ENCODE data around the gene DNAJB5. TPM values are rescaled to one million over a fixed set of nuclear protein-coding genes. Genes with fewer than 3 reads are reported as not detected.

DNAJB5 gene
- total RNA-seq, 2 experiments from 2014 or later = 2.7 to 2.8 TPM

GRCh38 chr9:35035851-35036701 is 46.5 kb downstream of the DNAJB5 start:
- peak overlapping the region; percentile 42 for H3K4me3 ChIP-seq (ENCODE audit: low read length)
- no peaks in the 10 kb centered on the region for H3K9me3 ChIP-seq (ENCODE audit: control insufficient read depth in 1 of 2, insufficient read depth in 1 of 2, low read length in 2 of 2)
- ATAC-seq (ENCODE audit: poor library complexity) = peak; percentile 84
- no peak overlapping the region for H3K27ac ChIP-seq (ENCODE audit: low read depth in 1 of 2, low read length in 2 of 2)
- Mint-ChIP-seq H3K27me3 (no peaks in the 10 kb centered on the region), H3K4me3 (peak overlapping the region; percentile 76), H3K36me3 (ENCODE audit: low read depth) (no peaks in the 10 kb centered on the region), H3K9me3 (no peaks in the 10 kb centered on the region), H3K27ac (peak overlapping the region; percentile 76), H3K4me1 (ENCODE audit: low read depth) (peaks cover 15% of the 10 kb centered on the region)
- intact Hi-C loops (cut with DNase I, micrococcal nuclease) = no loop called here
- ChIA-PET CTCF (interaction anchor here (1.3 kb wide), 1 partner anchor 15 kb away, joined by 3 read pairs; no protein-coding TSS in a partner anchor), POLR2A (interaction anchor here (1.0 to 2.0 kb wide), 2 partner anchors 36 to 61 kb away, joined by 3 to 10 read pairs; partner anchors contain the start of genes PIGO and VCP)
- peak; percentile 11 to 65 (median 40) for DNase-seq
- H3K4me1 ChIP-seq (ENCODE audit: insufficient read depth, low read length) = peaks cover 10% of the 10 kb centered on the region
- no peak for TF ChIP-seq CTCF (IDR thresholded peaks at IDR 0.05)
- no peaks in the 10 kb centered on the region for H3K27me3 ChIP-seq (ENCODE audit: control insufficient read depth in 1 of 2, insufficient read depth in 2 of 2, low read length in 2 of 2)
- no peaks in the 10 kb centered on the region for H3K36me3 ChIP-seq (ENCODE audit: insufficient read depth, low read length)

GRCh38 chr9:35042081-35042604 is 52.6 kb downstream of the DNAJB5 start:
- H3K27me3 ChIP-seq (ENCODE audit: control insufficient read depth in 1 of 2, insufficient read depth in 2 of 2, low read length in 2 of 2) = no peaks in the 10 kb centered on the region
- no peak overlapping the region for H3K4me3 Mint-ChIP-seq
- no peak for TF ChIP-seq CTCF (IDR thresholded peaks at IDR 0.05)
- H3K4me1 ChIP-seq (ENCODE audit: insufficient read depth, low read length) = no peaks in the 10 kb centered on the region
- no peak overlapping the region for H3K4me3 ChIP-seq (ENCODE audit: low read length)
- H3K27me3 Mint-ChIP-seq = no peaks in the 10 kb centered on the region
- H3K27ac Mint-ChIP-seq = no peak overlapping the region
- ChIA-PET POLR2A (no interaction called here), CTCF (no interaction called here)
- H3K4me1 Mint-ChIP-seq (ENCODE audit: low read depth) = no peaks in the 10 kb centered on the region
- intact Hi-C loops (cut with DNase I, micrococcal nuclease) = no loop called here
- no peak overlapping the region for H3K27ac ChIP-seq (ENCODE audit: low read depth in 1 of 2, low read length in 2 of 2)
- no peak for ATAC-seq (ENCODE audit: poor library complexity)
- no peaks in the 10 kb centered on the region for H3K9me3 Mint-ChIP-seq
- H3K36me3 ChIP-seq (ENCODE audit: insufficient read depth, low read length) = peaks cover 29% of the 10 kb centered on the region
- no peaks in the 10 kb centered on the region for H3K9me3 ChIP-seq (ENCODE audit: control insufficient read depth in 1 of 2, insufficient read depth in 1 of 2, low read length in 2 of 2)
- no peak for DNase-seq
- H3K36me3 Mint-ChIP-seq (ENCODE audit: low read depth) = peaks cover 18% of the 10 kb centered on the region

- Histone ChIP-seq H3K9me3 (ENCODE audit: control insufficient read depth in 1 of 2, insufficient read depth in 1 of 2, low read length in 2 of 2) (no peaks in the 10 kb centered on the region), H3K4me1 (ENCODE audit: insufficient read depth, low read length) (no peaks in the 10 kb centered on the region), H3K4me3 (ENCODE audit: low read length) (no peak overlapping the region), H3K27ac (ENCODE audit: low read depth in 1 of 2, low read length in 2 of 2) (no peak overlapping the region), H3K27me3 (ENCODE audit: control insufficient read depth in 1 of 2, insufficient read depth in 2 of 2, low read length in 2 of 2) (no peaks in the 10 kb centered on the region), H3K36me3 (ENCODE audit: insufficient read depth, low read length) (peaks cover 29% of the 10 kb centered on the region)
- ATAC-seq (ENCODE audit: poor library complexity) = no peak
- H3K4me1 Mint-ChIP-seq (ENCODE audit: low read depth) = no peaks in the 10 kb centered on the region
- no peak overlapping the region for H3K4me3 Mint-ChIP-seq
- no peak for TF ChIP-seq CTCF (IDR thresholded peaks at IDR 0.05)
- intact Hi-C loops (cut with DNase I, micrococcal nuclease) = no loop called here
- no peak overlapping the region for H3K27ac Mint-ChIP-seq
- POLR2A ChIA-PET = interaction anchor here (1.0 kb wide), 1 partner anchor 28 kb away, joined by 3 read pairs; no protein-coding TSS in a partner anchor
- DNase-seq = no peak
- H3K36me3 Mint-ChIP-seq (ENCODE audit: low read depth) = peaks cover 23% of the 10 kb centered on the region
- no peaks in the 10 kb centered on the region for H3K9me3 Mint-ChIP-seq
- CTCF ChIA-PET = interaction anchor here (1.3 kb wide), 1 partner anchor 10 kb away, joined by 3 read pairs; no protein-coding TSS in a partner anchor
- H3K27me3 Mint-ChIP-seq = no peaks in the 10 kb centered on the region
These were observed 53.5 kb downstream of the DNAJB5 start for GRCh38 chr9:35042891-35043545.

All from CD4-positive, alpha-beta T cell (primary cell).